UCSD-AML1 (cell line): Measurements from ENCODE around the gene CFAP65.
A peak's percentile ranks its signal among the peaks of the same experiment; 100 is the strongest.

Experiments used
- DNase-seq: peaks from one replicate; lab custom pipeline; 2025; ENCODE audit not compliant: unreplicated experiment; lab: John Stamatoyannopoulos, UW

Gene CFAP65

DNA sequence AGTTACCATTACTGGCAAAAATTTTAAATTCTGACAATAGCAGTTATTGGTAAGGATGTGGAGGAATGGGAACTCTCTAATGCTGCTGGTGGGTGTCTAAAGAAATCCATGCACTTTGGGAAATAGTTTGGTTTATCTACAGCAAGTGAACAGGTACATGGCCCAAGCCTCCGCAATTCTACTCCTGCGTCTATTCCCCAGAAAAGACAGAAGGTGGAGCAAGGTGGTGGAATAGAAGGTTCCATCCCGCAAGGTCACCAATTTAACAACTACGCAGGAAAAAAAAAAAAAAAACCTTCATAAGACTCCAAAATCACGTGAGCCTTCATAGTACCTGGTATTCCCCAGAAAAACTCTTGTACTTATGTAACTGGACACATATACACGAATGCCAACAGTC lies 6.5 kb downstream of the CFAP65 start:
- DNase-seq: no peak

DNA sequence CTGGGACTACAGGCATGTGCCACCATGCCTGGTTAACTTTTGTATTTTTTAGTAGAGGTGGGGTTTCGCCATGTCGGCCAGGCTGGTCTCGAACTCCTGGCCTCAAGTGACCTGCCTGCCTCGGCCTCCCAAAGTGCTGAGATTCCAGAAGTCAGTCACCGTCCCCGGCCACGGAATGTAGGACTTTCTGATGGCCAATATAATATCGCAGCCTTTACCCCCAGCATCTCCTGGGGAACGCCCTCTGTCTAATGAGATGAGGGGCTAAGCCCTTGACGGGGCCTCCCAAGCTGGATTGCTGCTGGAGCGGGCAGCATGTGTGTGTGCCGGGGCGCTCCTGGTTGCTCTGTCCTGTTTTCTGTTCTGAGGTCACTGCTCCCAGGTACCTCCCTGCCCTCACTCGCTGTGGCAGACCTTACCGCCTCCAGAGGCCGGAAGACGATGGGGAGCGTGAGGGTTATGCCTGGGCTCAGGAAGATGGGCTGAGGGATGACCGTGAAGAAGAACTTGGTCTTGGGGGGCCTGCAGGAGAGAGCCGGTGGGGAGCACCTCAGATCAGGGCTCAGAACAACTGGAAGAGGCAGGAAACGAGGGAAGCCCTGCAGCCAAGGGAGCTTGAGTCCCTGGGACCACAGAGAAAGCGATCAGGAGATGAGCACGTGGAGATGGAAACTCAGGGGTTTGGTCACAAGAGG lies 9.1 kb downstream of the CFAP65 start:
- no peak for DNase-seq

DNA sequence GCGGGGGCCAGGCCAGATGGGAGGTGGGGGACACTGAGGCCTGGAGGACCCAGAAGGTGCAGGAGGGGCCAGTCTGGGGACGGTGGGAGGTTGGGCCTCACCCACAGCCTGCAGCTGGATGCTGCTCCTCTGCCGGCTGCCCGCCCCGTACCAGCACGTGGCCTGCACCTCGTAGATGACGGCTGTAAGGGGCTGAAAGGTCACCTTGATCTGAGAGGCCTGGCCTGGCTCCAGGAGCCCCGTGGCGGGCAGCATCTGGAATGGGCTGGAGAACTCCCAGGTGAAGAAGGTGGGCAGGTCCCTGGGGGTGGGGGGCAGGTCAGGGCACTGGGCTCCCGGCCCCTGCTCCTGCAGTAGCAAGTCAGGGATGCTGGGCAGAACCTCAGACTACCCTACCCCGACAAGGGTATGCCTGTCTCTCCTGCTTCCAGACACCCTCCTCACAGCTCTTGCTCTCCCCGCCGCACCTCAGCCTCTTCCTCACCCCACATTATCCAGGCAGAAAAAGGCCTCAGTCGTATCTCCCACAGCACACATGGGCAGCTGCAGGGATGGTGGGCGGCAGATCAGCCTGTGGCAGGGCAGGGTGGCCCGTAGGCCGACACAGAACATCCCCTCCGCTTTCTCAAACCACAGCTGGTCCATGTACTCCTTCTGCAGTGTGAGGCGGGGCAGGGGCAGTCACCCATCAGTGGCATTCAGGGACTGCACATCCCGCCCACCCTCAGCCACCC lies 10.1 kb downstream of the CFAP65 start:
- no peak for DNase-seq

DNA sequence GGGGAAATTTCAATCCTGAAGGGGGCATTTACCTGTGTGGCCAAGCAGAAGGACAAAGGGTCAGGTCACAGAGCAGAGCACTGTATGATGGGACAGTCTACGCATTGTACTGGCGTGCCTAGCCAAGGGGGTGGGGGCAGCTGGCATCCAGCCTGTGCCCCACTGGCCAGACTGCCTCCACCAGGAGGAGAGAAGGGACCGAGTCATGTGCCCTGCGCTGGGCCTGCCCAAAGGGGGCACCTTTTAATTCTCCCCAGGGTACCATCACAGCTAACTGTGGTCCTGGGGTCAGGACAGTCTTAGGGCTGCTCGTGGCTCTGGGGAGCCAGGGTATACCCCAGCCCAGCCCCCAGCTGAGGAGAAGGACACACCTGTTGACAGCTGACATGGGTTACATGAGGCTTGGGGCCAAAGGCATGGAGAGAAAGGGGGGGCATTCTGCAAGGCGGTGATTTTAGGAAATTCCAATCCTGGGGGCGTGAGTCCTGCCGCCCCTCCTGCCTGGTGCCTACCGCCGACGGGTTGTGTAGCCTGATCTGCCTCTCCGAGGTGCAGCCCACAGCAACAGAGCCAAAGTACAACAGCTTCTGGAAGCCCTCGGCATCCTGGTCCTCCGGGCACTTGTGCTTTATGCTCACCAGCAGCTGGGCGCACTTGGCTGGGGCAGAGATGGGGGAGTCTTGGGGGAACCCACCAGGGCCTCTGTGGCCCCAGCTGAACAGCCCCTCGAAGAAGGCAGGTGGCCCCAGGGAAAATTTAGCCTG lies 11.0 kb downstream of the CFAP65 start:
- DNase-seq: no peak

DNA sequence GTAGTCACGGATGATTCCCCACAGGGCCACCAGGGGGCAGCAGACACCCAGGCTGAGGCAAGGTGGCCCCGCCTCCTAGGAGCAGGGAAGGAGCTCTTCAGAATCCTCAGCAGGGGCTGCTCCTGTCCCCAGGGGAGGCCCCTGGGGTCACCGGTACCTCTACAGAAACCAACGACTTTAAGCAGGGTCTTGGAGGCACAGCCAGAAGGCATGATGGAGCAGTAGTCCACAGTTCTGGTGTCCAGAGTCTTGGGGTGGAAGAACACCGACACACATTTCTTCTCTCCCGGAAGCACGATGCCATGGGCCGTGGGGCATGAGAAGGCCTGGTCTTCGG lies 11.5 kb downstream of the CFAP65 start:
- peak; percentile 76 for DNase-seq

DNA sequence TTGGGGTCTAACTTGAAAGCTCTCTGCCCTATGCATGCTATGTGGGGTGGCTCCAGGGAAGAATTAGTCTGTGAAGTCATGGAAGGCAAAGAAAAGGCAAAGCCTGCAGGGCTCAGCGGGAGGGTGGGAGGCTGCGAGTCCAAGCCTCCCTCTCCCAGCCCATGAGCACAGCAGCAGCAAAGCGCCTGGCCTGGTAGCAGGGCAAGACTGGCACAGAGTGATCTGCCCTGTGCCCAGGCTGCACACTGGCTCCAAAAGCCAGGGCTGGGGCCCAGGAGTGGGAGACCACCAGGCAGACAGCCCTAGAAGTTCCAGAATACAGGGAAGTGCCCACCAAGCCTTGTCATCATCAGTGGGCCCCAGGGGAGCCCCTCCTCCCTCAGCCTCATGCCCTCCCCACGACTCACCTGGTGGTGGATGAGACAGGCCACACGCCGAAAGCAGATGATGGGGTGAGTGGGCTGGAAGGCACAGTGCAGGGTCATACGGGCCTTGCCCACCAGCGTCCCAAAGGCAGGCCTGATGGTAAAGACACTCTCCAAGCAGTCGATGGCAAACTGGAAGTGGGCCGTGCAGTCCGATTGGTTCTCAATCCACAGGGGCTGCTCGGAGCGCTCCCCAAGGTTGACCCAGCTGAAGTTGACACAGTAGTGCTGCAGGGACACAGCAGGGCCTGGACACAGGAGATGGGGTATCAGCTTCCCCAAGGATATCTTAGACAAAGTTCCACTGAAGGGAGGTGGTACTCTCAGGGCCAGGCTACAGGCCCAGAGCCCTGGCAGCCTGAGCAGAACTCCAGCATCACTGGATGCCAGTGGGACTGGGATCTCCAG lies 12.1 kb downstream of the CFAP65 start:
- no peak for DNase-seq

DNA sequence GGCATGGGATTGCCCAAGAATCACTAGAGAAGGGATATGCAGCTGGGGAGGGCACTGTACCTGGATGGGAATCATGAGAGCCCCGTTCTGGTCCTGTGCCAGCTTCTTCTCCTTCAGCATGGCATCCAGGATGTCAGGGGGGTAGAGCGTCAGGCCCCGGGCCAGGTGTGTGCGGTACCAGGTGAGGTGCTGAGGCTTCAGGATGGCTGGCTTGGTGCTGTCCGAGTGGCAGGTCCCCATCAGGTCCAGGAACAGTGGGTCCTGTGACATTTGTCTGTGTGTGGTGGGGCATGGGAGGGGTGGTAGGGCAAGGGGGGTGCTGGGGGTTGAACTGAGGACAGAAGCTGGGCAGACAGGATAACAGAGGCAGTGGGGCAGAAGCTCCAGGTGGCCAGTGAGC lies 13.2 kb downstream of the CFAP65 start:
- no peak for DNase-seq

DNA sequence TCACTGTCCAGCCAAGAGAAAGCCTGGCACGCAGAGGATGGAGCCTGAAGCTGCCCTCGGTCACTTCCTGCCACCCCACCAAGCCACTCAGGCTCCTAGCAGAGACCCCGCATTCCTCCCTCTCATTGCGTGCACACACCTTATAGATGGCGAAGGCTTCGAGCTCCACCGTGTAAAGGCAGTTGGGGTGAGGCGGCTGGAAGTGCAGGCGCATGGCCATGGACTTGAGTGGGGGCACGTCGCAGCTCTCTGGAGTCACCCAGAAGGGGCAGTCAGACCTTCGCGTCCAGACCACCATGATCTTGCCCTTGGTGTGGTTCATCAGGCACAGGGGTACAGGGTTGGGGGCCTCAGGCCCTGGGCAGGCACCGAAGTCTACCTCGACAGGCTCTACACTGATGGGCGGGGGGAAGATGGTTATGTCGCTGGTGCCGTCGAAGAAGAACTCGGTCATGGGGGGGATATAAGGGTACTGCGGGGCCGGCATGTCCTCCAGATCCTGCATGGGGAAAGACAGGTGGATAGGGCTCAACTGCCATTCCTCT lies 13.7 kb downstream of the CFAP65 start:
- no peak for DNase-seq

DNA sequence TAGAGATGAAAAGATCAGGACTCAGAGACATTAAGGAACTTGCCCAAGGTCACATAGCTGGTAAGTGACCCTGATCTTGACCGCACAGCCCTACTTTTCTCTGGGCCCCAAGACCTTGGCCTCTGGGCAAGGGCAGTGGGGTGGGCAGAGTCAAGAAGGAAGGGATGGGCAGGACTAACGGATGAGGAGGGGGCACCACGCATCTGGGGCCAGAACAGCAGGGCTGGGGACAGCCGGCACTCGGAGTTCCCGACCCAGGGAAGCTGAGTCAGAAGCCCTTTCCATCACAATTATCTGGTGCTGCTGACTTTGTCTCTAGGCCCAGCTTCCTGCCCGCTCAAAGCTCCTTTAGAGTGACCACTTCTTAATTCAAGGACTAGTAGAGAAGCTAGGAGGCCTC lies 14.4 kb downstream of the CFAP65 start:
- no peak for DNase-seq

DNA sequence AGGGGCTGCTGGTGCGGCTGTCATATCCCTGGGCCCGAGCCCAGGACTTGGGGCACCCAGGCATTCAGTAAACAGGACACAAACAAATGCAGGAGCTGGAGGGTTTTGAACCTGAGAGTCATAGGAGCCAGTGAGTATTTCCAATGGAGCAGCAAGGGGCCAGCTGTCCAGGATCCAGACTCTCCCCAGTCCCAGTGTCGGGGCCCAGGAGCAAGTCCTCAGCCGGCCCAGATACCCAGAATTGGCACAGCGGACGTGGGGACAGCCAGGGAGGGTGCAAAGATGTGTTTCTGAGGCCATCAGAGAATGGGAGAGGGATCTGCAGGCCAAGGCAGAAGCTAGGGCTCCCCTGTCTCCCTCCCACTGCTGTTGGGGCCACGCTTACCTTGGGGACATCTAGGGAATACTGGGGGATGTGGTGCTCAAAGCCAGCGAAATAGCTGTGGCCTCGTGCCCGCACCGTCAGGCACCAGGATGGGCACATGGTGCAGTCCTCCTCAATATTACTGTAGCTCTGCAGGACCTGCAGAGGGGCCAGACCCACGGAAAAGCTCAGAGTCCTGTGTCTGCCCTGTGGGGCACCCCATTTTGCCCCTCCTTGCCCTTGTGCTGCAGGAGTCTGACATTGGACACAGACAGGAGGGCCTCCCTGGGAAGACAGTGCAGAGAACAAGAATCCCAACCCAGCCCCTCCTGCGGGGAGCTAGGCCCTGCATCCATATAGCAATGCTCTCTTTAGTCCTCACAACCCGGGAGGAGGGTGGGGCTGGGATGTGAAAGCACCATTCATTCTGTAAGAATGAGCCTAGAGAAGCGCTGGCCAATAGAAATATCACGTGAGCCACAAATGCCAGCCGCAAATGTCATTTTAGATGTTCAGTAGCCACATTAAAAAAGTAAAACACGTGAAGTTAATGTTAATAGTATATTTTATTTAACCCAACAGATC lies 15.4 kb downstream of the CFAP65 start:
- no peak for DNase-seq

DNA sequence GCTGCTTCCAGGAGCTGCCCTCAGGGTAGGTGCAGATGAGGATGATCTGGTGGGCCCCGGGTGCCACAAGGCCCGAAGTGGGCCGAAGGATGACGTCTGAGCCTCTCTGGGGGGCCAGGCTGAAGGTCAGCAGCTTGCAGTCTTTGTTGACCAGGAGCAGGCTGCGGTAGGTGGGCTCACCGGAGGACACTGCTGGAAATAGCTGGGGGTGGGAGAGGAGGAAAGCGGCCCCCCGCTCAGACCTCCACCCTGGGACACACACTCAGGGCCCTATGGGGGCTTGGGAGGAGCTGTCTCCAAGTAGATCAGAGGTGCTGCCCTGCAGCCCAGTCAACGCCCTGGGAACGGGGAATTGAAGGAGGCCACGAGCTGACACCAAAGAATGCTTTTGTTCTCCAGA lies 17.3 kb downstream of the CFAP65 start:
- DNase-seq: no peak

DNA sequence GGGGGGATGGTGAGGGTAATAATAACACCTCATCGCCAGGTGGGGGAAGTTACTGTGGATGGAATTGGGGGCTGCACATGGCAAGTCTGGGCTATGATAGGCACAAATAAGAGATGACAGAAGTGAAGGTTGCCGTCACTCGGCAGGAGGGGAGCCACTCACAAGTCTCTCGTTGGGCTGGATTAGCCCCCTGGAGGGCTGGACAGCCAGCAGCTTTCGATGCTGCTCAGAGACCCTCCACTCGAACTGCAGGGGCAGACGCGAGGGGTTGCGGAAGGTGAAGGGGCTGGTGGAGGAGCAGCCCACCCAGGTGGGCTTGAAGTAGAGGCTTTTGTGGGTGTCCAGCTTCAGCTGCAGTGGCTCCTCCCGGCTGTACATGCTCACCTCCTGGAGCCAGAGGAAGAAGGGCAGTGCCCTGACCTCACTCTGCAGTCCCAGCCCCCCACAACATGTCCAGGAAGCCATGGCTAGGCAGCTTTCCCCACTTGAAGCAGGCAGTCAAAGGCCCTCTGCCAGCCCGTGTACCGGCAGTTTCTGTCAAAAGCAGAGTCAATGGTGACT lies 18.2 kb downstream of the CFAP65 start:
- DNase-seq: no peak

DNA sequence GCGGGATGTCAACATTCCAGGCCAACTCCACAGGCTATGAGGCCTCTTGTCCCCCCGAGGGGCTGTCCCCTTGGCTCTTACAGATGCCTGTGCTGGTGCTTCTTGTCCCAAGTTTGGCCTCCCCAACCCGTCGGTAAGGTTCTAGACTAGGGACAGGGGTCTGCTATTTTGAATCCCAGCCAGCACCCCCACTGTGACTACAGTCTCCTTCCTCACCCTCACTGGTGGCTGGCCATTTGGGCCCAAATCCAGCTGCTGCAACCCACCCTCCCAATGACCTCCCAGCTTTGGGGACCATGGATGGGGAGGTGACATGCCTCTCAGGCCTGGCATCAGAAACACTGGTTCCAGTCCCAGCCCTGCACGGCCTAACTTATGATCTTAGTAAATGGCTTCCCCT lies 18.7 kb downstream of the CFAP65 start:
- no peak for DNase-seq

DNA sequence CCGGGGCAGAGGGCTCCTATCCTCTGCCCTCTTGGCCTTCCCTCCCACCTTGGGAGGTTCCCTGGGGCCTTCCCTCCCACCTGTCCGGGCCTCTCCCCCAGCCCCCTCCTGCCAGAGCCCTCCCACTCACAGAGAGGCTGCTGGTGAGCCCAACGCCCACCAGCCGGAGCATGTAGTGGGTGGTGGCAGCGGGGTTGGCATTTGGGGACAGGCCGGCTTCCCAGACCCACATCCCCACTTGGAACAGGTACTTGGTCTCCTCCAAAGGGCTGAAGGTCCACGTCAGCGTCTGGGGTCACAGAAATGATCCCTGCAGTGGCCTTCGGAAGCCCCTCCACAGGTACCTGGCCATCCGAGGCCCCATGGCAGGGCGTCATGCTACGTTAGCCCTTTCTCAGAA lies 19.3 kb downstream of the CFAP65 start:
- DNase-seq: no peak

DNA sequence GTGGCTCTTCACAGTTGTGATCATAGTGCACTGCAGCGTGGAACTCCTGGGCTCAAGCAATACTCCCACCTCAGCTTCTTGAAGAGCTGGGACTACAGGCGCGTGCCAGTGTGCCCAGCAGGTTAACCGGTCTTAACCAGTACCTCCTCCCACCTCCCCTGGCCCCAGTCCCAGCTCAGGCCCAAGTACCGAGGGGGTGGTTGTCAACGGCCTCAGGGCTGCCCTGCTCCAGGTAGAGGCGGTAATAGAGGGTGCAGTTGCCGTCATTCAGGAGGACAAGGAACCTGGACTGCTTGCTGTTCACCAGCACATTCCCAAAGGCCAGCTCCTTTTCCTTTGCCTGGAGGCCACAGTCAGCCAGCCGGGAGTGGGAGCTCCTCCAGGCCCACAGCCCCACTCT lies 19.7 kb downstream of the CFAP65 start:
- no peak for DNase-seq

DNA sequence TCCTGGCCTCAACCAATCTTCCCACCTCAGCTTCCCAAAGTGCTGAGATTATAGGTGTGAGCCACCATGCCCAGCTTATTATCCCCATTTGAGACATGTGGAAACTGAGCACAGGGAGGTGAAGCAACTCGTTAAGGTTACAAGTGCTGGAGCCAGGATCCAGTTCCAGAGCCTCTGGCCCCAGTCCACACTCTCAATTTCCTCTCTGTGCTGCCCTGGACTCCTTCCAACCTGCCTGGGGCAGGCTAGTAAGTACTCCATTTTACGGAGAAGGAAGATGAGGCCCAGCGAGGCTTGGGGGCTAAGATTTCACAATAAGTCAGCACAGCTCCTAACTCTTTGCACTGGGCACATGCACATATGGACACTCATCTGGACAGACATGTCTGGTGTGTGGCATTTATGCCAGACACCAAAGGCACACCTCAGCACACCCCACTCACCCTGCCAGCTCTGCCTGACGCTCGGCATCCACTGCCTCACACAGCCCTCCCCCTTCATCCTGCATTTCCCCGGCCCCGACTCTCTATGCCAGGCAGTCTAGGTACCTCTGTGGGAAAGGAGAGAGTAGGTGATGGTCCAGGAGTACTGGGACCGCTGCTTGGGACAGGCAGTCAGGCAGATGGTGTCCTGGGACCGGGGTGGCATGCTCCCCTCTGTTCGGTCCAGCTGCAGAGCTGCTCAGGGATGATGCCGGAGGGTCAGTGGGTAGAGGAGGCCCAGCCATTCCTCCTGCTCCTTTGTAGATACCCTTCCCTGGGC lies 20.5 kb downstream of the CFAP65 start:
- DNase-seq: no peak

DNA sequence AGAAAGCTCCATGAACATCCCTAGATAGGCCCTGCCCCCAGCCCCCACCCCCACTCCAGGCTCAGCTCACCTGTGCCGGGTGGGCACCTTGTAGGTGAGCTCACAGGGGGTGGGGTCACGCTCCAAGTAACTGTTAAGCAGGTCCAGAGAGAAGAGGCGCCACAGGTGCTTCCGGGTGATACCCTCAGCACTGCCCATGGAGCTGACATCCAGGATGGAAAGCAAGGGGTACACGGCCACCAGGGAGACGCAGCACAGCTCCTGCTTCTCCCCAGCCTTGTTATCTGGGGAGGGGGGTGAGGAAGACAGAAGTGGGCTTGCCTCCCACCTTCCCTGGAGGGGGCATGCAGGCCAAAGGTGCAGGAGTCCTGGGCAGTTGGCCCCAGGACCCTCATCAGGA lies 21.9 kb downstream of the CFAP65 start:
- DNase-seq: no peak

DNA sequence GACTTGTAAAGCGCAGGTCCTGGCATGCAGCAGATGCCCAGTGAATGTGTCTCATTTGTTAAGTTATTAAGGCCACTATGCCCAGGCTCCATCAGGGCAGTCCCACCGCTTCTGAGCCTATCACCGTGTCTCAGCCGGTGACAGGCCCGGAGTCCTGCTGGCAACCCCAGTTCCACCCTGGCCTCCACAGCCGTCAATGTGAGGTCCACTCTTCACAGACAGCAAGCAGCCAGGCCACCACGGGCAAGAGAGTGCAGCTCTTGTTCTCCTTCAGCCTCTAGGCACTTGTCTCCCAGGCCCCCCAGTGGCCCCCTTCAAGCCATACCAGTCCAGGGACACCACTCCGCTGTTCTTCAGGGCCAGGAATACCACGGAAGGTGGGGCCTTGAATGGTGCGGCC lies 22.6 kb downstream of the CFAP65 start:
- DNase-seq: no peak

DNA sequence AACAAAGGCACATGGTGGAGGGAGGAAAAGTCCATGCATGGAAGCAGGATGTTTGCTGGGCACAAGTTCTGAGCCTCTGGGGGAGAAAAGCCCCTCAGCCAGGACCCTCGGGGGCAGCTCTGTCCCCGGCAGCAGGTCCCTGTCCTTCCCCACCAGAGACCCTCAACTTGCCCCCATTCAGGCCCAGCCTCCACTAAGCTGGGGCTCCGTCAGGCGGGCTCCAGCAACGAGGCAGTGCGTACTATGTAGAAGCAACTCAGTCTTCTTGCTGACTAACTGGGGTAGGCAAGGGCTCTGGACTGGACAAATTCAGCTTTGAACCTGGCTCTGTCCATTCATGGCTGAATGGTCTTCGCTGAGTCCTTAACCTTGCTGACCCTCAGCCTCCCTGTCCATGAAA lies 23.0 kb downstream of the CFAP65 start:
- no peak for DNase-seq
